ENCODE results near the gene BCDIN3D. TPM values are rescaled to one million over a fixed set of nuclear protein-coding genes. Genes with fewer than 3 reads are reported as not detected.

The BCDIN3D gene
- total and polyA plus RNA-seq, 2 of the 8 experiments (the other 6 are each of a cell fraction or from before 2014, with no cell fraction given) = 1.6 to 2.4 TPM

DNA sequence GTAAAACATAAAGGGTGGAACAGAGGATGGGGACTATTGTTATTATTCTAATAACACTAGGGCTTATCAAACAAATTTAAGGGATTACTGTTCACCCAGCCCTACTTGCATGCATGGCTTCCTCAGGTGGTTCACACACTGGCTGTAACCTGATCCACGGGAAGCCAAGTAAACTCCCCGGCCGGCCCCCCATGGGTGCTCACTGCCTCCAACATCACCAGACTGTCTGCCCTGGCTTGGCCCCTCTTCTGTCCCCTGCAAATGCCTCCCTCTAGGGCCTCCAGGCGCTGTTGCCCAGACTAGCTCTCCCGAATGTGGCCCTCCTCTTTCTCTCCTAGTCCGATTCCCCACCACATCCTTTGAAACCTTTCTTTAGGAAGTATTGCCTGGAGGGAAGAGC is 42.2 kb upstream of the BCDIN3D start (continued):
- TF ChIP-seq HDAC6 (IDR thresholded peaks at IDR 0.05; ENCODE audit: low read depth, low read length) (no peak), SP2 (IDR thresholded peaks at IDR 0.05; ENCODE audit: low read length) (no peak), RFX5 (IDR thresholded peaks at IDR 0.05; ENCODE audit: borderline replicate concordance, low read depth, low read length) (no peak)

All from H1 (cell line).